Tibial artery (tissue), 4 donors: ENCODE measurements around the gene CIP2A.
"Not testable (repeated sequence)": the region's sequence is repeated elsewhere in the genome, so short reads cannot be mapped to it uniquely, and the experiment has no call there.

Experiments
- DNase-seq, 2 donors: peaks; one replicate each; pipeline ENCODE4 v3.0.0-alpha.2; 2019
- H3K27ac ChIP-seq, 2 donors: fragments of 200-600 bp; sonication (generic) in 1 of 2; 1 replicate in 1 of 2; 2 replicates in 1 of 2; pipeline ENCODE4 v1.5.1; 2018 to 2019; ENCODE audit warnings: mild to moderate bottlenecking in 1 of 2
- H3K27me3 ChIP-seq, 2 donors: fragments of 200-600 bp; sonication (generic) in 1 of 2; one replicate each; pipeline versions ENCODE4 v1.5.1 to v1.6.0; 2016 to 2019
- H3K36me3 ChIP-seq, 3 donors: fragments of 200-600 bp; sonication (generic) in 2 of 3; one replicate each; pipeline ENCODE4 v1.5.1; 2016 to 2019; ENCODE audit warnings: mild to moderate bottlenecking in 2 of 3
- H3K4me1 ChIP-seq, 4 donors: fragments of 200-600 bp; sonication (generic) in 2 of 4; 1 replicate in 3 of 4; 2 replicates in 1 of 4; pipeline ENCODE4 v1.5.1; 2016 to 2019
- H3K4me3 ChIP-seq, 2 donors: fragments of 200-600 bp; sonication (generic) in 1 of 2; 1 replicate in 1 of 2; 2 replicates in 1 of 2; pipeline ENCODE4 v1.5.1; 2018 to 2019; ENCODE audit warnings: mild to moderate bottlenecking in 2 of 2
- H3K9me3 ChIP-seq, 3 donors: fragments of 200-600 bp; sonication (generic) in 1 of 3; one replicate each; pipeline ENCODE4 v1.5.1; 2016 to 2019
- intact Hi-C: fragments of 100-400 bp; cut with DNase I; formaldehyde crosslinking; loops from one replicate; pipeline ENCODE4 v1.15.0; 2023; ENCODE audit warnings: low total_unique reads
- TF ChIP-seq, protein P1 (sequence below), 2 experiments: fragments of 200-600 bp in 1 of 2; fragments of 450-650 bp in 1 of 2; IDR thresholded peaks; one replicate each; pipeline ENCODE4 v1.5.1; 2017 to 2019; ENCODE audit warnings: antibody characterized with exemption in 2 of 2, mild to moderate bottlenecking in 1 of 2, moderate library complexity in 1 of 2

The CIP2A gene

GRCh38 chr3:108589081-108589997 is at the start of gene CIP2A, which contains the start of gene DZIP3:
Gene CIP2A (minus strand): TSS chr3:108589438. CDS start chr3:108589375, 63 bp downstream.
Gene DZIP3 (plus strand): TSS chr3:108589722. CDS start chr3:108605407, 15,685 bp downstream.
- H3K36me3 ChIP-seq: no peaks in the 10 kb centered on the region
- H3K9me3 ChIP-seq: no peaks in the 10 kb centered on the region
- TF ChIP-seq, protein P1, sequence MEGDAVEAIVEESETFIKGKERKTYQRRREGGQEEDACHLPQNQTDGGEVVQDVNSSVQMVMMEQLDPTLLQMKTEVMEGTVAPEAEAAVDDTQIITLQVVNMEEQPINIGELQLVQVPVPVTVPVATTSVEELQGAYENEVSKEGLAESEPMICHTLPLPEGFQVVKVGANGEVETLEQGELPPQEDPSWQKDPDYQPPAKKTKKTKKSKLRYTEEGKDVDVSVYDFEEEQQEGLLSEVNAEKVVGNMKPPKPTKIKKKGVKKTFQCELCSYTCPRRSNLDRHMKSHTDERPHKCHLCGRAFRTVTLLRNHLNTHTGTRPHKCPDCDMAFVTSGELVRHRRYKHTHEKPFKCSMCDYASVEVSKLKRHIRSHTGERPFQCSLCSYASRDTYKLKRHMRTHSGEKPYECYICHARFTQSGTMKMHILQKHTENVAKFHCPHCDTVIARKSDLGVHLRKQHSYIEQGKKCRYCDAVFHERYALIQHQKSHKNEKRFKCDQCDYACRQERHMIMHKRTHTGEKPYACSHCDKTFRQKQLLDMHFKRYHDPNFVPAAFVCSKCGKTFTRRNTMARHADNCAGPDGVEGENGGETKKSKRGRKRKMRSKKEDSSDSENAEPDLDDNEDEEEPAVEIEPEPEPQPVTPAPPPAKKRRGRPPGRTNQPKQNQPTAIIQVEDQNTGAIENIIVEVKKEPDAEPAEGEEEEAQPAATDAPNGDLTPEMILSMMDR (IDR thresholded peaks at IDR 0.05): no peak
- peaks cover 0 to 14% (median 4%) of the 10 kb centered on the region in 4 donors for H3K4me1 ChIP-seq
- H3K4me3 ChIP-seq: peak within 1 kb of the TSS; percentile 68 to 72
- intact Hi-C loops: no loop called here
- H3K27ac ChIP-seq: peak within 1 kb of the TSS; percentile 90 to 92
- no peaks in the 10 kb centered on the region for H3K27me3 ChIP-seq
- DNase-seq: peak; percentile 78 to 88

DNA sequence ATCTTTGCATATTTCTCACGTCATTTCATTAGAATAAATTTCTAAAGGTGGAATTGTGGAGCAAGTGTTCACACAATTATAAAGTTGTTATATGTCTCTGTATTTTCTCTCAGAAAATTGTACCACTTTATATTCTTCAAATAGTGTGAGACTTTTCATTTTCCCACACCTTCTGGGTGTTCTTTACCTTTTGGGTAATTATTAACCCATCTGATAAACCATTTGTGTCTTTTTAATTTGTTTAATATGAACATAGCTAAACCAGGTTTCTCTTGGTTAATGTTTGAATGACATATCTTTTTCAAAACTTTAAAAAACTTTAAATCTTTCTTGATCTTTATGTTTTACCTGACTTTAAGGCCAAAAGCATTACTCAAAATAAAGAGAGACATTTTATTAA is 40.7 kb upstream of the CIP2A start:
- peaks cover 10 to 37% (median 16%) of the 10 kb centered on the region in 3 donors for H3K36me3 ChIP-seq
- TF ChIP-seq, protein P1 (IDR thresholded peaks at IDR 0.05): no peak
- H3K27me3 ChIP-seq: no peaks in the 10 kb centered on the region
- no peak overlapping the region for H3K27ac ChIP-seq
- intact Hi-C loops: no loop called here
- H3K9me3 ChIP-seq: no peaks in the 10 kb centered on the region
- H3K4me3 ChIP-seq: no peak overlapping the region
- no peaks in the 10 kb centered on the region for H3K4me1 ChIP-seq
- DNase-seq: no peak

DNA sequence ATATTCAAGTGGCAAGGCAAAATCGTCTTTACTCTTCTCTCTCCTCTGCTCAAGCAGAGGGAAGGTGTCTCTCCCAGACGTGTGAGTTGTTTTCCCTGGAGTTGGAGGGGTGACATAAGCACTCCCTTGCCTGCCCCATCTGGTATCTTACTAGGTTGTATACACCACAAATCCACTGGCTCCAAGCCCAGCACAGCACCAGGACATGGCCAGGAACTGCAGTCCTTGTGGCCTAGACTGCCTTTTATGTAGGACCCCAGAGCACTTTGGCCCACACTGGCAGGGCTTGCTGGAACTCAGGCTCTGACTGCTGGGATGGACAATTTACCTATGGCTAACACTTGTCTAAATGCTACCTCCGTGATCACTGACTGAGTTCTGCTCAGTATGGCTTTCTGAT is 34.3 kb upstream of the CIP2A start:
- Histone ChIP-seq H3K9me3 (no peaks in the 10 kb centered on the region), H3K4me3 (no peak overlapping the region), H3K36me3 (peaks cover 17 to 43% (median 18%) of the 10 kb centered on the region in 3 donors), H3K4me1 (no peaks in the 10 kb centered on the region), H3K27me3 (no peaks in the 10 kb centered on the region), H3K27ac (no peak overlapping the region)
- DNase-seq: no peak
- intact Hi-C loops: no loop called here
- TF ChIP-seq, protein P1 (IDR thresholded peaks at IDR 0.05): no peak

DNA sequence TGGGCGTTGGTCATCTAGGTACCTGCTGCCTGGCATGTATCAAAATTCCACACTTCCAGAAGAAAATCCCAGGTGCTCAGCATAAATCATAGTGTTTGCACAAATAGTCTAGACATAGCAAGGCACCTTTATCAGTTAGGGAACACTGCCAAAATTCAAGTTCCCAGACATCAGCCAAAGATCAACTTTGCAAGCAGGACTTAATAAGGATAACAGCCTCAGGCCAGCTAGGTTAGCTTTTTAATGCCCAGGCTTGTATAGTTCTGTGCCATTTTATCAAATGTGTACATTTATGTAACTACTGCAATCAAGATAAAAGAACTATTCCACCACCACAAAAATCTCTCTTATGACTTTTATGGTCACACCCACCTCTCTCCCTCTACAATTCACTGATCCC is 31.0 kb upstream of the CIP2A start:
- intact Hi-C loops: no loop called here
- H3K36me3 ChIP-seq: peaks cover 7 to 16% (median 12%) of the 10 kb centered on the region in 3 donors
- no peak for DNase-seq
- H3K4me3 ChIP-seq: no peak overlapping the region
- H3K4me1 ChIP-seq: no peaks in the 10 kb centered on the region
- H3K27ac ChIP-seq: no peak overlapping the region
- H3K27me3 ChIP-seq: no peaks in the 10 kb centered on the region
- no peaks in the 10 kb centered on the region for H3K9me3 ChIP-seq
- TF ChIP-seq, protein P1 (IDR thresholded peaks at IDR 0.05): no peak

DNA sequence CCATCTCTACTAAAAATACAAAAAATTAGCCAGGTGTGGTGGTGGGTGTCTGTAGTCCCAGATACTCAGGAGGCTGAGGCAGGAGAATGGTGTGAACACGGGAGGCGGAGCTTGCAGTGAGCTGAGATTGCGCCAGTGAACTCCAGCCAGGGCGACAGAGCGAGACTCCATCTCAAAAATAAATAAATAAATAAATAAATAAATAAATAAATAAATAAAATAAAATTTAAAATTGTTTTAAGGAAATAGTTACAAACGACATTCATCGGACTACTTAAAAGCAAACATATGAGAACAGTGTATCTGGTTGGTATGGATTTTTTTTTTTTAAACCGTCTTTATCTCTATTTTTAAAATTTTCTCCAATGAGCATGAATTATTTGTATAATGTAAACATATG is 26.9 kb upstream of the CIP2A start:
- H3K36me3 ChIP-seq: peaks cover 7 to 24% (median 20%) of the 10 kb centered on the region in 3 donors
- H3K27ac ChIP-seq, H3K4me1 ChIP-seq, intact Hi-C loops, H3K27me3 ChIP-seq, H3K4me3 ChIP-seq, H3K9me3 ChIP-seq, DNase-seq: not testable (repeated sequence)

- Histone ChIP-seq H3K4me1 (no peaks in the 10 kb centered on the region), H3K4me3 (no peak overlapping the region), H3K9me3 (no peaks in the 10 kb centered on the region), H3K27ac (no peak overlapping the region), H3K27me3 (no peaks in the 10 kb centered on the region), H3K36me3 (peaks cover 8 to 18% (median 13%) of the 10 kb centered on the region in 3 donors)
- no peak for DNase-seq
- intact Hi-C loops: no loop called here
- TF ChIP-seq, protein P1 (IDR thresholded peaks at IDR 0.05): no peak
Measured at GRCh38 chr3:108610651-108611050, 21.4 kb upstream of the CIP2A start.
